Right atrium auricular region (tissue), 2 donors: Measurements from ENCODE around the gene GFOD1. TPM values are rescaled to one million over a fixed set of nuclear protein-coding genes. Genes with fewer than 3 reads are reported as not detected.

ENCODE experiments used
- DNase-seq: peaks from one replicate; pipeline ENCODE4 v3.0.0-alpha.2; 2019; ENCODE audit warnings: low spot score
- H3K27ac ChIP-seq, 2 donors: fragments of 200-600 bp; sonication (generic); 1 replicate in 1 of 2; 2 replicates in 1 of 2; pipeline ENCODE4 v1.5.1; 2016 to 2019
- H3K27me3 ChIP-seq, 2 donors: fragments of 200-600 bp; sonication (generic); one replicate each; pipeline versions ENCODE4 v1.5.1 to v1.6.0; 2017 to 2019
- H3K36me3 ChIP-seq: fragments of 200-600 bp; sonication (generic); one replicate; pipeline ENCODE4 v1.5.1; 2016
- H3K4me1 ChIP-seq, 2 donors: fragments of 200-600 bp; sonication (generic); one replicate each; pipeline versions ENCODE4 v1.5.1 to v1.6.0; 2017 to 2019
- H3K4me3 ChIP-seq, 2 donors: fragments of 200-600 bp; sonication (generic); 1 replicate in 1 of 2; 2 replicates in 1 of 2; pipeline ENCODE4 v1.5.1; 2017 to 2019; ENCODE audit warnings: mild to moderate bottlenecking in 1 of 2, moderate library complexity in 1 of 2
- H3K9me3 ChIP-seq, 2 donors: fragments of 200-600 bp; sonication (generic); one replicate each; pipeline ENCODE4 v1.5.1; 2019
- CTCF ChIP-seq, 2 donors: fragments of 200-600 bp; sonication (generic); IDR thresholded peaks; one replicate each; pipeline ENCODE4 v1.5.1; 2019; ENCODE audit warnings: antibody characterized with exemption in 2 of 2
- total RNA-seq, 2 donors: library from RNA; depleted of rRNA; stranded (reverse); fragments of >200 nt; gene quantifications; one replicate each; pipeline ENCODE4 v1.1.0, GENCODE V29; 2016

GFOD1 gene
- total RNA-seq, 2 donors from 2014 or later = 66.2 to 96.3 TPM

- Histone ChIP-seq H3K4me1 (peaks cover 0 to 68% of the 10 kb centered on the region in 2 donors), H3K27me3 (no peaks in the 10 kb centered on the region), H3K27ac (peak overlapping the region in 1 of 2 donors; percentile 48), H3K4me3 (no peak overlapping the region), H3K9me3 (no peaks in the 10 kb centered on the region), H3K36me3 (no peaks in the 10 kb centered on the region)
- DNase-seq = no peak
- peak in 1 of 2 donors; percentile 43 for TF ChIP-seq CTCF (IDR thresholded peaks at IDR 0.05)
Observed at GRCh38 chr6:13383328-13384163, 103.9 kb downstream of the GFOD1 start.

GRCh38 chr6:13380761-13381160, 106.6 kb downstream of the GFOD1 start:
- Histone ChIP-seq H3K9me3 (no peaks in the 10 kb centered on the region), H3K4me1 (peaks cover 0 to 69% of the 10 kb centered on the region in 2 donors), H3K27me3 (no peaks in the 10 kb centered on the region), H3K27ac (no peak overlapping the region), H3K4me3 (no peak overlapping the region), H3K36me3 (peaks cover 12% of the 10 kb centered on the region)
- DNase-seq = no peak
- TF ChIP-seq CTCF (IDR thresholded peaks at IDR 0.05) = no peak

GRCh38 chr6:13378669-13379590, 108.5 kb downstream of the GFOD1 start:
- no peak overlapping the region for H3K27ac ChIP-seq
- no peak for DNase-seq
- TF ChIP-seq CTCF (IDR thresholded peaks at IDR 0.05) = no peak
- H3K36me3 ChIP-seq = peaks cover 12% of the 10 kb centered on the region
- no peak overlapping the region for H3K4me3 ChIP-seq
- H3K27me3 ChIP-seq = no peaks in the 10 kb centered on the region
- H3K9me3 ChIP-seq = no peaks in the 10 kb centered on the region
- H3K4me1 ChIP-seq = peaks cover 0 to 61% of the 10 kb centered on the region in 2 donors

- no peak overlapping the region for H3K4me3 ChIP-seq
- H3K4me1 ChIP-seq = peaks cover 0 to 61% of the 10 kb centered on the region in 2 donors
- no peaks in the 10 kb centered on the region for H3K9me3 ChIP-seq
- H3K27me3 ChIP-seq = no peaks in the 10 kb centered on the region
- TF ChIP-seq CTCF (IDR thresholded peaks at IDR 0.05) = no peak
- no peak overlapping the region for H3K27ac ChIP-seq
- no peak for DNase-seq
- H3K36me3 ChIP-seq = peaks cover 12% of the 10 kb centered on the region
Observed at GRCh38 chr6:13377054-13377758, 110.2 kb downstream of the GFOD1 start.

DNA sequence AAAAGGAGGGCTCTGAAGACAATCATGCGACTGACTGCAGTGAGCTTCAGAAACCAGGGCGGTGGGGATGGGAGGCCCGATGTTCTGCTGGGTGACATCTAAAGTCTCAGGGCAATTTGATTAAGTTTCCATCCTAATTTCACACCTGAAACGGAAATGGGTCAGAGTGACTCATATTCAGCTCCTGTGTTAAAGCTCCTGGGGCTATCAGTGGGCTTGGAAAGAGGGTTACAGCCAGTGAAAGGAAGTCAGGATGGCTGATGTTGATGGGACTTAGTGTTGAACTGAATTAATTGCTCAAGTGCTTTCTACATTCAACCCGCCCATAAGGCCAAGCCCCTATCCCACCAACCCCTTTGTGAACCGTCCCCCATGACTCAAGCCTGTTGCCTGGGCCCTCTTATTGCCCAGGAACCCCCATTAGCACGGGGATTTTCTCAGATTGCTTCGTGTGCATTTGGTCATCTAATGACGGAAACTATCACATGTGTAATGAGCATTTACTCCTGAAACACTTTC, 112.0 kb downstream of the GFOD1 start:
- Histone ChIP-seq H3K4me1 (peaks cover 0 to 60% of the 10 kb centered on the region in 2 donors), H3K4me3 (no peak overlapping the region), H3K9me3 (no peaks in the 10 kb centered on the region), H3K27me3 (no peaks in the 10 kb centered on the region), H3K27ac (no peak overlapping the region), H3K36me3 (peaks cover 12% of the 10 kb centered on the region)
- DNase-seq = no peak
- no peak for TF ChIP-seq CTCF (IDR thresholded peaks at IDR 0.05)
